ENCODE results near the gene CEBPA.

DNA sequence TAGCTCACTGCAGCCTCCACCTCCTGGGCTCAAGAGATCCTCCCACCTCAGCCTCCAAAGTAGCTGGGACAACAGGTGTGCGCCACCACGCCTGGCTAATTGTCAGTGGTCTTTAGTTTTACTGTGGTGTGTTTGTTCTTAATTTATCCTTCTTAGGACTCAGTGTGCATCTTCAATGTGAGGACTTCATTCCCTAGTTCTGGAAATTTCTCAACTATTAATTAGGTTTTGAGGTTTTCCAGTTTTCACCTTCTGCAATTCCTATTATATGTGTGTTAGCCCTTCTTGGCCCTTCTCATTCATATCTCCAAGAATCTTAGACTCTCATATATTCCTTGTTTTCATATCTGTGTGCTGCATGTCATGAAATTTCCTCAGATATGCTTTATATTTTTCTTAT lies 44.5 kb downstream of the CEBPA start:
- TF ChIP-seq, protein P1, sequence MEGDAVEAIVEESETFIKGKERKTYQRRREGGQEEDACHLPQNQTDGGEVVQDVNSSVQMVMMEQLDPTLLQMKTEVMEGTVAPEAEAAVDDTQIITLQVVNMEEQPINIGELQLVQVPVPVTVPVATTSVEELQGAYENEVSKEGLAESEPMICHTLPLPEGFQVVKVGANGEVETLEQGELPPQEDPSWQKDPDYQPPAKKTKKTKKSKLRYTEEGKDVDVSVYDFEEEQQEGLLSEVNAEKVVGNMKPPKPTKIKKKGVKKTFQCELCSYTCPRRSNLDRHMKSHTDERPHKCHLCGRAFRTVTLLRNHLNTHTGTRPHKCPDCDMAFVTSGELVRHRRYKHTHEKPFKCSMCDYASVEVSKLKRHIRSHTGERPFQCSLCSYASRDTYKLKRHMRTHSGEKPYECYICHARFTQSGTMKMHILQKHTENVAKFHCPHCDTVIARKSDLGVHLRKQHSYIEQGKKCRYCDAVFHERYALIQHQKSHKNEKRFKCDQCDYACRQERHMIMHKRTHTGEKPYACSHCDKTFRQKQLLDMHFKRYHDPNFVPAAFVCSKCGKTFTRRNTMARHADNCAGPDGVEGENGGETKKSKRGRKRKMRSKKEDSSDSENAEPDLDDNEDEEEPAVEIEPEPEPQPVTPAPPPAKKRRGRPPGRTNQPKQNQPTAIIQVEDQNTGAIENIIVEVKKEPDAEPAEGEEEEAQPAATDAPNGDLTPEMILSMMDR (conservative IDR thresholded peaks at IDR 0.05) = no peak
- TF ChIP-seq ZFX (IDR thresholded peaks at IDR 0.05) = no peak

All from C4-2B (cell line).